HL-60/S4 treated with retinoic acid at 250 ng/mL for 4 days and 3 days (cell line): ENCODE data around the gene DNMT3A.

ENCODE experiments used
- in situ Hi-C: fragments of 300-500 bp; cut with MboI; formaldehyde crosslinking; loops from 2 replicates; pipeline ENCODE4 v1.7.0; 2022; ENCODE audit warnings: low sequenced_read_pairs

DNMT3A gene

DNA sequence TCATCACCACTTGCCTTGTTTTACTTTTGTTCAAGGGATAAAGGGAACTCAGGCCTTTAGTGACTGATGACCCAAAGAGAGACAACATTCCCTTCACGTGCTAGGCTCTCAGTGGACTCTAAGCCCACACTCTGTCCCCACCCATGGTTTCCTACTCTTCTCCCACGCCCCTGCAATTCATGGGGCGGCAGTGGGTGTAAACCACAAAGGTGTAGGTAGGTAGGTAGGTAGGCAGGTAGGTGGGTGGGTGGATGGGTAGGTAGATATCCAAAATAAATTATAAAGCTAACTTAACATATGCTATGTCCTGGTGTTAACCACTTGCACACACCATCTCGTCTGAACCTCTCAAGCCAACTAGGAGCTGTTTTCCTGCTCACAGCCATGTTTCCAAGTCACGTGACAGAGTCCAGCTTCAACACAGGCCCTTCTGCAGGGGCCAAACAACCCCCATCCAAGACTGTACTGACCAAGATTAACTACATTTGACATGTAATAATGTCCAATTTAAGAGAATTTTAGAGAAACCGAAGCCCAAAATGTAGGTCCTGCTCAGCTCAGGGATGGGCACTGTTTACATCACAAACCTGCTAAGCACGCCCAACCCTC, 33.7 kb downstream of the DNMT3A start:
- in situ Hi-C loops = no loop called here

DNA sequence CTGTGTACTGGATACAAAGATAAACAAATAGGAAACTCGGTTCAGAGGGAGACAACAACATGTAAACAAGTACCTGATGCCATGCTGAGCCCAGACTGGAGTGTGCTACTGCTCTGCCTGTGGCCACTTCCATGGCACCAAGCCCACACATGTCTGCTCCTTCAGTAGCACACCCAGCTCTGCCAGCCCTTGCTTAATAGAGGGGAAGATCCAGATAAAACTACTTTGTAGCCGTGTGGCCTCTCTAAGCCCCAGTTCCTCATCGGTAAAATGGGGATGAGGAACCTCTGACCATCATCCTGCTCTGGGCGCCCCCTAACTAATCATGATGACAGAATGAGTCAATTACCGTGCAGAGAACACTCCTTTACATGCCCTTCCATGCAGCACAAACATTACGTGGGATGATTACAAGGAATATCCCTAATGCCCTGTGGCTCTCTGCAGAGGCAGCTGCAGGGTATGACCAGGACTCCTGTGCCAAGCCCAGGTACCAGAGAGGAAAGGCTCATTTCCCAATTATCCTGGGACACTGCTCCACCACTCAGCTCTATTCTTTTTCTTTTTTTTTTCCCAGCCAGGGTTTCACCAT, 34.9 kb downstream of the DNMT3A start:
- in situ Hi-C loops = no loop called here

DNA sequence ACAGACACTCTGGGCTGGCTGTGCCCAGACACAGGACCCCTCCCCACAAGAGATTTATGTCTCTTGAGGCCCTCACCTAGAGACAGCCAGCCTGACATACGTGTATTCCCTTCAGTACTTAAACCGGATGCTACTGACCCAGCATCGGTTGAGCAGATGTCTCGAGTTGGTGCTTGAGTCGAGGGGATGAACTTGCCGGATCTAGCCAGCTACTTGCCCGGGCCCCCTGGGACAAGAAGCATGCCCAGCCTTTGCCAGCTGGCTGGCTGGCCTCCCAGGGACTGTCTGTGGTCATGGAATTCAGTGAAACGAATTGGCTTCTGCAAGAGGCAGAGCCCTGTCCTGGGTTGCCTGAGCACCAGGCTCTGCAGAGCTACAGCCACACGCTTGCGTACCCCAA, 36.0 kb downstream of the DNMT3A start:
- in situ Hi-C loops = no loop called here

DNA sequence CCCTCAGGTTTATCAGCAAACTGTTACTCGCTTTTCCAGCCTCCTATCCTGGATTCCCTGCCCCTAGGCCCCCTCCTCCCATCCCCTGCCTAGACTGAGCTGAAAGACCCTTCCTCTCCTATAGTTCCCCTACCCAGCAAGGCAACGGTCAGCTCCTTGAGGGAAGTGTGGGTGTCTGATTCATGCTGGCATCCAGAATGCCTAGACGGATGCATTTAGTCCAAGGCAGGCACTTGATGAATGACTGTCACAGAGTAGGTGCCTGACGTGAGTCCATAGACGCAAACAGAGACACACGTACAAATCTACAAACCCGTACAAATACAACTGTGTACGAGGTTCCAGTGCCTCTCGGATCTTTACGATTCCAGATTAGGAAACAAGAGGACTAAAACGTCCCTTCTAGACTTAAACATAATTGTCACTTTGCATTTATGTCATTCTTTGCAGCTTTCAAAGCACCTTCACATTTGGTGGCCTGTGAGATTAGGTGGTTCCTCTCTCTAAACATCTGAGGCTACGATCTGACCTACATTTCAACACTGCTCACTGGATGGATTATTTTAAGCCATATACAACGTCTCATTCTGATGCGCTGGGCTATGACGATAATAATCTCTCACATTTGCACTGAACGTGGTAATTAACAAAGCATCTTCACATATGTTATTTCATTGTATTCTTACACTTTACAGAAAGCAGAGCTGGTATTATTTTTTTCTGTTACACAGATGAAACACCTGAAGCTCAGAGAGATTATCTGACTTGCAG, 36.7 kb downstream of the DNMT3A start:
- in situ Hi-C loops = no loop called here

DNA sequence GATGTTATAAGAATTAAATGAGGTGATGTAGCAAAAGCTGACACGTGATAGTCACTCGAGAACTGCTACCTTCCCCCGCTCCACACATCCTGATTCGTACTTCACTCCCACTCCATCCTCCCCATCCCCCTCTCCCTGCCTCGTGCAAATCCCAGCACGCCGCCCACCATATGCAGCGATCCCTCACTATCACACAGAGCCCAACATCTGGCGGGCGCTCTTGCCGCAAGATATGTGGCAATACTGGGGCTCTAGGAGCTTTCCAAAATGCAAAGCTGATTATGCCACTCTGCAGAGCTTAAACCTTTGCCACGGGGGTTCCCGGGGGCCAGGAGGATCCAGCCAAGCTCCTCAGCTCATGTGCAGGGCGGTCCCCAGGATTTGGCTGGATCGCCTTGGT, 37.4 kb downstream of the DNMT3A start:
- in situ Hi-C loops = no loop called here

DNA sequence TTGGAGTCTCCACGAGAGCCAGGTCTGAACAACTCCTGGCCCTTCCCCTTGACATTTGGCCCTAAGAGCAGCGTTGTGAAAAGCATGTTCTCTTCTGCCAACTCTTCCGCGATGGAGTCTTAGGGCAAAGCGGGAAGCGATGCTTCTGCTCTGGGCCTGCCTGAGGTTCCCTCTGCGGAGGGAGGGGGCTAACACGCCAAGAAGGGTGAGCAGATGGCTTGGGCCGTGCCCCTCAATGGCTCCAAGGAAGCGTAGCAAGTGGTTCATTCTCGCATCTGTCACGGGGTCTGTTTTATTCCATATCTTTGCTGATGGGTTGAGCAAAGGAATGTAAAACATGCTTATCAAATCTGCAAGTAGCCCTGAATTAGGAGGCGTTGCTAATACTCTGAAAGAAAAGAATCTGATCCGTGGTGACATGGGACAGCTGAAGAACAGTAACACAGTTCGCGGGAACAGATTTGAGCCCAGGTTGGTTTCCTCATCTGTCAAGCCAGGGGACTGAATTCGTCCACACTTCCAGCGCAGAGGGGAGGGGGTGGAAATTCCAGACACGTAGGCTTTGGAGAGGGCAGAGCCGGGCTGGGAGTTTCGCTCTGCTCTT, 38.0 kb downstream of the DNMT3A start:
- in situ Hi-C loops = no loop called here

DNA sequence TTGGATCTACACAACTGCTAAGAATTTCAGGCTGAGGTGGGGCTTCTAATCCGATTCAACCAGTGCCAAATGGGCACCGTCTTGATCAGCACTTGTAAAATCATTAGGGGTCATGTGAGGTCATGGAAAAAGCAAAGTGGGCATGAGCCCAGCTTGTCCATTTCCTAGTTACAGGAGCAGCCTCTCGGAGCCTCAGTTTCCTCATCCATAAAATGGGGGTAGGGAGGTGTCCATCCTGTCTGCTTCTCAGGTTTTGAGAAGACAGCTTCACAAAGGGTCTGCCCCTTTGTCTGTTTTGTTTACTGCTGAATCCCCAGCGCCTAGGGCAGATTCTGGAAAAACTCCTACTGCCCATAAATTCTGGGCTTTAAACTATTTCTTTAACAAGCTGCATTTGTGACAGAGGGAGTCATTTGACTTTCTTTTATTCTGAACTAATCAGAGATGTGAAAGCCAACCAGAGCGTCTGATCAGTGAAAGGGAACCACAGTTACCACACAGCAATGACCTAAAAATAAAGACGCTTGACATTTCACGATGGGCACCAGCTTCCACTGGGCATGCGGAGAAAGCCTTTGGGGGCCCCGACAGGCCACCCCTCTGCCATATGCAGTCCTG, 38.9 kb downstream of the DNMT3A start:
- in situ Hi-C loops = no loop called here

DNA sequence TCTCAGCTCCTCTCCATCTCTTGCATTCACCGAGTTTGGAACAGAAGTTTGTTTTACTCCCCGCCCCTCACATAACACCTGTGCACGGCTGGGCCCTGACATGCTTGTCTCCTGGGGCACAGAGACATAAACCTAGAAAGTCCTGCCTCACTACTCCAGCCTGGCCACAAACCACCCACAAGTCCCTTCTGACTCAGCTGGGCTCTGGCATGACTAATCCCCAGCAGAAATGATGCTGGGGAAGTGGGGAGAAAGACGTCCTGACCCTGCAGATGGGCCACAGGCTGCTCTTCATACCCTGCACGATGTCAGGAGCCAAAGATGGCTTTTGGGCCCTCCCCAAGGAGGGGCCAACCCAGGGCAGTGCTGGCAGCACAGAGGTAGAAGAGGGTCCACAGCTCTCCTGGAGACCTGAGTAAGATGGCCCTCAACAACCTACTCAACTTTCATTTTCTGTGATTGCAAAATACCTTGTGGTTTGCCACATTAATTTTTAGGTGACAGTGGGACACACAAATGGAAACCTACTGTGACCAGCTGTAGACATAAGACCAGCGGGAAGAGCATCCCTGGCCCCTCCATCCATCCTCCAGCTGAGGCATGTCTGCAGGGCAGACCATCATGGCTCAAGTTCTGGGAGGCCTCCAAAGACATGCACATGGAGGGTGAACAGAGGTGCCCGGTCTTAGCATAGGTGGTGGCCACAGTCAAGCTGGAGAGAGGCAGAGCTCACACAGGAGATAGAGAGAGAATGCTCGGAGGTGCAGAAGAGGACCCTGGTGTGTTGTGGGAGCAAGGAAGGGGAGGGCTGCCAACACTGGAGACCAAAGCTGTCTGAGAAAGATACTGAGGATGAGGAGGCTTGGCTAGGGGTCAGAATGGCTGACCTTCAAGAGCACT, 40.0 kb downstream of the DNMT3A start:
- in situ Hi-C loops = no loop called here

DNA sequence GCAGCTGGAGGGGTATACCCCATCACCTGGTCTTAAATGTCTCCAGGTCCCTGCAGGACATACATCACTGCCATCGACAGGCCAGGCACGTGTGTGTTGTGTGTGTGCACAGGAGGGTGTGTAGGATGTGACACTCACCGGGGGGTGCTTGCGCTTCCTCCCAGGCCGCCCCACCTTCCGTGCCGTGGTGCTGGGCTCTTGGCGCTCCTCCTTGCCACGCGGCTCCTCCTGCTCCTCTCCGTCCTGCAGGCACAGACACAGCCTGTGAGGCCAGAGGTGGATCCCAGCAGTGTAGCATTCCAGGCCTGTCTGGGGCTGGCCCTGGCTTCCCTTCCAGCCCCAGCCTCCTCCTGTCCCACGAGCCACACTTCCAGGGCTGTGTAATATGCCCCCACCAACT, 41.7 kb downstream of the DNMT3A start:
- in situ Hi-C loops = no loop called here

DNA sequence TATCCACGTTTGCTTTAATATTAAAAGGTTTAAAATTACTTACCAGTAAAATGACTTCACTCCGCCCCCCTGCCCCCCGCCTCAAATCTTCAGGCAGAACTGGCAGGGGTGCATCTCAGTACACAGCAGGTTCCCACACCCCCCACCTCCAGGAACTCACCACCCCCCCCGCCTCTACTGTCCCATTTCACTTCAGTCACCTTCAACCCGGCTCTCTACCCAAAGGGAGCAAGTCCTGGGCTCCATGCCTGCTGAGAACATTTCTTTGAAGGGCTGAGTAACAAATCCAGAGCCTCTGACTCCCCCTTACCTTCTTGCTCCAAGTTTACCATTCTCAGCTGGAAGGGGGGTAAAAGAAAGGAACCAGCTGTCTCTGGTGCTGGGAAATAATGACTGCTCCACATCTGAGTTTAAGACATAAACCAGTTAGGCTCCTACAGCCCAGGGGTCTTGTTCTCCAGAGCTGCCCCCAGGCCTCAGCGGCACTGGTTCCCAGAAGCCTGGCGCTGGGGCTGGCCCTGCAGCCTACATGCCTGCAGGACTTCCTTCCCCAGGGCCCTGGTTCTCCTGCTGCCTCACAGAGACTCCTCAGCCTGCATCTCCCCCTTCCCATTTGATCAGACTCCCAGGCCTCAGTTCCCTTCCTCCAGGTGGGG, 42.8 kb downstream of the DNMT3A start:
- in situ Hi-C loops = no loop called here

DNA sequence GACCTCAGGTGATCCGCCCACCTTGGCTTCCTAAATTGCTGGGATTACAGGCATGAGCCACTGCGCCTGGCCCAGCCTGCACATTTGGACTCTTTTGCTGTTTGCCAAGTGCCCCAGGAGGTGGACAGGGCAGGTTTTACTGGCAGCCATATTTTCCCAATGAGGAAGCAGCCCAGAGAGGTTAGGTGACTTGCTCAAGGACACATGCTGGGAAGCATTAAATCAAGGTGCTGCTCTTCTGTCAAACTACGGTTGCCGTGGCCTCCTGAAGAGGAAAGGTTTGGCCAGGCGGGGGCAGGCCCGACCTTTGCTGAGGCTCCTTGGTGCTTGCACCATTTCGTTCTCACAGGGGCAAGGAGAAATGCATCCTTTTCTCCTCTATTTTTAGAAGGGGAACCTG, 44.0 kb downstream of the DNMT3A start:
- in situ Hi-C loops = no loop called here

DNA sequence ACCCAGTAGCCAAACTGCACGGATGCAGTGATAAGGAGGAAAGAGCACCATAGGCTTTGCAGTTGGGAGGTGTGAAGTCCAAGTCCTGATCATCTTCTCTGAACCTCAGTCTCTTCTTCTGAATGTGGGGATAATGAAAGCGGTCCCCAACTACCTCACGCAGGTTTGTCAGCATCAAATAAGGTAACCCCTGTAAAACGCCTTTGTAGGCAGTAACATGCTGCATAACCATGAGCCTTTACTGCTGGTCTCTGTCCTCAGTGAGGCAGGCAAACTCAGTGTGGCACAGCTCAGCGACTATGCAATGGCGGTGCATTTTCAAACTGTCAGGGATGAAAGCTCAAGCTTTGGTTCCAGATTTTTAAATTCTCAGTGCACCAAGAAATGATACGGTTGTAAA, 46.1 kb downstream of the DNMT3A start:
- in situ Hi-C loops = no loop called here

DNA sequence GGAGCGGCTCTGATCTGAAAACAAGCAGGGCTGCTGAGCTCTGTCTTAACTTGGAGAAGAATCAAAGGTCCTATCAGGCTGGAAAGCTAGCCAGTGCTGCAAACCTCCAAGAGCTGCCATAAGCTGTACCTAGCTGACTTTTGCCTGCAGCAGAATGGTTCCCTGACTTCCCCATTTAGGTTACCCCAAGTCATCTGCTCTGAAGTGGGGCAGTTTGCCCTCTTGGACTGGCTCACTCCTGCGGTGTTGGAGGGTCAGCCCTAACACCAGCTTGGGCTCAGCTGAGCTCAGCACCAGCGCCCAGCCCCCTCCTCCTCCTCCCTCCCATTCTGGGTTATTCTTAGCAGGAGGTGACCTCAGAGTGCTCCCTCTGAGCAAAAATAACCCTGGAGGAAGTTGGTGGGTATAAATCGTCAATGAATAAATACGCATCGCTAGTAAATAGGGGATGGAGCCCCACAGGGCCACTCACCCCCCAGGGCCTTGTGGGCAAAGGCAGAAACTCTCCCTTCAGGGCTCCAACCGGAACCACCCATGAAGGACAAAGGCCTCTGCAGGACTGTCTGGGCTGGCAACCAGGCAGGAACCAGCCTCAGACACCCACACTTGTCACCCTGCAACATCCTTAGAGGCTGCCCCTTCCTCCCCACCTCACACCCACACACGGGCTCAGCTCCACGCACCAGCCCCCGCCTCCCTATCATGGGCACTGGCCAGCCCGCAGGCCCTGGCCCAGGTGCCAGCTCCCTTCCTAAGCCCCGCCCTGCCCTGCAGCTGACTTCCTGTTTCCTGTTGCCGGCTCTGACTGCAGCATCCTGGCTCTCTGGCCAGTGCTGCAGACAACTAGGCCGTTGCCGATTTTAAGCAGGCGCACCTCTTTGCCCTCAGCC, 46.9 kb downstream of the DNMT3A start:
- in situ Hi-C loops = no loop called here

DNA sequence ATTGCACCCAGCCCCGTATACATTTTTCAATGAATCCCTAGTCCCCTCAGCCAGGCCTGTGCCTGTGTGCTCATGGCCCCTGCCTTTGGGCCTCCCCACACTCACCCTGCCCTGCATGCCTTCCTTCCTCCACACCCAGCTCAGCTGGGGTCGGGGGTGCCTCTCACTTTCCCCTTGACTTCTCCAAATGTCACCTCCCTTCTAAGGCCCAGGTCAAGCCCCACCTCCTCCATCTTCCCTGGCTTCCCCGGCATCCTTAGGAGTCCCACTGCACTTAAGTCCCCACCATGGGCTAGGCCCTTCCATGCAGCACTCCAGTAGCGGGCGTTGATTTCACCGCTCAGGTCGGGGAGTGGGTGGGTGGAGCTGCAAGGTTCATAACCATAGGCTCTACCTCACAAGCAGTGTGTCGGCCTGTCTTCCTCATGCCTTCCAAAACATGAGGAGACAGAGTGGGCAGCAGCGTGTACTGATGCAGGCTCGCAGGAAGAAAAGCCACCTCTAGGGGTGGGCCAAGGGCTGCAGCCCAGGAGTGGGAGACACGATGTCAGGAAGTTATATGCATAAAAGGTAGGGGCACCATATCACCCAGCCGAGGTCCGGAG, 47.7 kb downstream of the DNMT3A start:
- in situ Hi-C loops = no loop called here

DNA sequence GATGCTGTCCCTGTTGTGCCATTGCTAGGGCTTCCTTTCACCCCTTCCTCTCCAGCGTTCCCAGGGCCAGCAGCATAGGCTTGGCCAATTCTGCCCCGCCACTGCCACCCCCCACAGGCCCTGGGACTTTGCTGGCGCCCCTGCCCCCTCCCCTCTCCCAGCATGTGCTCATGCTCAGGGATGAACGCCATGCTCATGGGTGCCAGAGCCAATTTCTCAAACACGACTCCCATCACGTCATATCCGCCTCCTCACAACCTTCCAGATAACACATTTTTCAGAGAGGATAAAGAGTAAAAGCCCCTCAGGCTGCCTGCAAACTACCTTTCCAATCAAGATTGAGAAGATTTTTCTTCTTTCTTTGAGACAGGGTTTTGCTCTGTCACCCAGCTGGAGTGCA, 48.6 kb downstream of the DNMT3A start:
- in situ Hi-C loops = no loop called here

DNA sequence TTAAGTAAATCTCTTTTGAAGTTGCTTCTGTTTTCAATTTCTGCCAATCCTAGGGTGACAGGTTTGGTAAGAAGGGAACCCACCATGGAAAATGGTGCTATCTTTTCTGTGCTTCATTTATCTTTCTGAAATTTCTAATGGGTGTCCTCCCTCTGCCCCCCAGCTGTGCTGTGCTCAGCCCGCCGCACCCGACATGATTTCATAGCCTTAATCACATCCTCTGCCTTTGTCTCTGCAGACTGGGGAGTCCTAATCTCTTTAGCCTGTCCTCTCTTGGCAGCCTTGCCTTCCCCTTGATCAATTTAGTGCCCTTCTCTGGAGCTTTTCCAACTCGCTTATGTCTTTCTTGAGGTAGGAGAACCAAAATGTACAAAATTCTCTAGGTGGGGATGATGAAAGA, 49.3 kb downstream of the DNMT3A start:
- in situ Hi-C loops = no loop called here

DNA sequence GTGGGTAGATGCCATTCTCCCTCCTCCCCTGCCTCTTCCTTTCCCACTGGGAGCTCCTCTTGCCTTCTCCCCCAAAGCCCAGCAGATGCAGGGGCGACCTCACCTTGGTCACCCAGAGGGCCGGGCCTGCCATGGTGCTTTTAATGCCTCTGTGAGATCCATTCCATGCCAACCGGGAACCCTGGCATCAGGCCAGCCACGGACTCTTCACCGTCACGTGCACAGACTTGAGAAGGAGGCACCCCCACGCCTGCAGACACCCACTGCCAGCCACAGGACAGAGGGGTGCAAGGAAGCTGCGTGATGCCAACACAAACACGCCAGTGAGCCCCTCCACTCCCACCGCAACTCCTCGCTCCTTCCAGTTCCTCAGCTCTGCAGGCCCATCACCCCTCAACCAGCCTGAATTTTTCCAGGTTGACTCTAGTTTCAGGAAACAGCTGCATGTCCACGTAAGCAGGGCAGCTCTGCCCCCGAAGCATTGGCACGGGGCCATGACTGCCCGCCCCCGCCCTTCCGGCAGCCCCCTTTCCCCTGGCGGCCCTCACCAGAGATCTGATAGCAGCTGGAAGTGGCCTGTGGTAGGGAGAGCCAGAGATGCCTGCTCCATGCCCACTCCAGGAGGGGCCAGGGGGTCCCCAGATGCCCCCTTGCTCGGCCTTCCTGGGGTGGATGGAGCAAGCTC, 50.8 kb downstream of the DNMT3A start:
- in situ Hi-C loops = no loop called here
